NCI-H128 (cell line): ENCODE results near the gene PTPRO.

Experiments used
- DNase-seq: peaks from one replicate; lab custom pipeline; 2025; ENCODE audit not compliant: unreplicated experiment; lab: John Stamatoyannopoulos, UW

PTPRO gene

DNA sequence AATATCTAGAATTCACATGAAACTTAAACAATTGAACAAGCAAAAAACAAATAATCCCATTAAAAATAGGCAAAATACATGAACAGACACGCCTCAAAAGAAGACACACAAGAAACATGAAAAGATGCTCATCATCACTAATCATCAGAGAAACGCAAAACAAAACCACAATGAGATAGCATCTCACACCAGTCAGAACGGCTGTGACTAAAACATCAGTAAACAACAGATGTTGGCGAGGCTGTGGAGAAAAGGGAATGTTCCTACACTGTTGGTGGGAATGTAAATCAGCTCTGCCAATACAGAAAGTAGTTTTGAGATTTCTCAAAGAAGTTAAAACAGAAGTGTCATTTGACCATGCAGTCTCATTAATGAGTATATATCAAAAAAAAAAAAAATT, 121.3 kb downstream of the PTPRO start:
- no peak for DNase-seq

DNA sequence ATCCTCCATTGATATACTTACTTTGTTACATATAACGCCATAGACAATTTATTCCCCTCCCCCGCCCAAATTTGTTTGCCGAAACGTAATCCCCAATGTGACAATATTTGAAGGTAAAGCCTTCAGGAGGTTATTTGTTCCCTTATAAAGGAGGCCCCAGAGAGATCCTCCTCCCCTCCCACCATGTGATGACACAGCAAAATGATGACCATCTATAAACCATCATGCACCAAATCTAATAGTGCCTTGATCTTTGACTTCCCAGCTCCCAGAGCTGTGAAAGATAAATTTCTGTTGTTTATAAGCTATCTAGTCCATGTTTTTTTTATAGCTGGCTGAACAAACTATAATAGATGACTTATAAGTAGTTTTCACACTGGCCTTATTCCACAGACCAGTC, 122.2 kb downstream of the PTPRO start:
- no peak for DNase-seq

DNA sequence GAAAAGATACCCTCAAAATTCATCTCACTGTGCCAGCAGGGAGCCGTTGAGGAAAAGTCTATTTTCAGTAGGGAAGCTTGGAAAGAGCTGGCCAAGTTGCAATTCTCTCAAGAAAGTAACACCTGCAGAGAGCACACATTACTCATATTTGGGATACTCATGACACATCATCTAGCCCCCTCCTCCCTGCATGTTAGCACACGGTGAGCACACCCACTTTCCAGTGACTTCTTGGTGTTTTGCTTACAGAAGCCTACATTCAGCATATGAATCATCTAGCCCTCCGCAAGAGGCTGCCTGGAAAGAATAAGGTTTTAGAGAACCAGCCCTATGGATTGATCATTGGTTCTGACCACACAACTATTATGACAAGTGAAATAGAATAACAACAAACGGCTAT, 124.5 kb downstream of the PTPRO start:
- no peak for DNase-seq

DNA sequence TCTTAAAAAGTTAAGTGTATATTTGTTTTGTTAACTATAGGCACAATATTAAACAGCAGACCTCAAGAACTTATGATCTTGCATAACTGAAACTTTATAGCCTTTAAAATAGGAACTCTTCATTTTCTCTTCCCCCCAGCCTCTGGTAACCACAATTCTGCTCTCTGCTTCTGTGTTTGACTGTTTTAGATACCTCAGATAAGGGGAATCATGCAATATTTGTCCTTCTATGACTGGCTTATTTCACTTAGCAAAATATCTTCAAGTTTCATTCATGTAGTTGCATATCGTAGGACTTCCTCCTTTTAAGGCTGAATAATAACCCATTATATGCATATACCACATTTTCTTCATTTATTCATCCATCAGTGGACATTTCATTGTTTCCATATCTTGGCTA, 131.3 kb downstream of the PTPRO start:
- DNase-seq = no peak

DNA sequence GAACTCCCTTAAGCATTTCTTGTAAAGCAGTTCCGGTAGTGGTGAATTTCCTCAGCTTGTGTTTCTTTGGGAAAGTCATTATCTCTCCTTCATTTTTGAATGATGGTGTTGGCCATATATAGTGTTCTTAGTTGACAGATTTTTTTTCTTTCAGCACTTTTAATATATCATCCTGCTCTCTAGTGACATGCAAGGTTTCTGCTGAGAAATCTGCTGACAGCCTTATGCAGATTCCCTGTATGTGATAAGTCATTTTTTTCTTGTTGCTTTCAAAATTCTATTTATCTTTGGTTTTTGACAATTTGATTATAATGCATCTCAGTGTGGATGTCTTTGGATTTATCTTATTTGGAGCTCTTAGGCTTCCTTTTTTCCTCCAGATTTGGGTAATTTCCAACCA, 135.7 kb downstream of the PTPRO start:
- DNase-seq = no peak

DNA sequence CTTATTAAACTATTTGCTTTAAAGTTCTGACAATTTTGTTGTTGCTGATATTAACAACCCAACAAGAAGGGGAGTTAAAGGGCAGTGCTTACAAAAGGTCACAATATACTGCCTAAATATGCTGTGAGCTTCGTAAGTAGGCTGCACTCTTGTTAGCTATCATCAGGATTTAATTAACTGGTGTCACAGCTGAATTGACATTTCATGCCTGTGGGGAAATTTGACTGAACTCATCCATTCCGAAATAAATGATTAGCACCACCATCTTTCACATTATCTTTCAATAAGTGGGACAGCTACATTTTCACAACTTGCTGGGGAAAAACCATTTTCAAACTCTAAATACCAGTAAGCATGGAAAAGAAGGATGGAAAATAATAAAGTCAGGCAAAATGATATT, 146.6 kb downstream of the PTPRO start:
- no peak for DNase-seq

DNA sequence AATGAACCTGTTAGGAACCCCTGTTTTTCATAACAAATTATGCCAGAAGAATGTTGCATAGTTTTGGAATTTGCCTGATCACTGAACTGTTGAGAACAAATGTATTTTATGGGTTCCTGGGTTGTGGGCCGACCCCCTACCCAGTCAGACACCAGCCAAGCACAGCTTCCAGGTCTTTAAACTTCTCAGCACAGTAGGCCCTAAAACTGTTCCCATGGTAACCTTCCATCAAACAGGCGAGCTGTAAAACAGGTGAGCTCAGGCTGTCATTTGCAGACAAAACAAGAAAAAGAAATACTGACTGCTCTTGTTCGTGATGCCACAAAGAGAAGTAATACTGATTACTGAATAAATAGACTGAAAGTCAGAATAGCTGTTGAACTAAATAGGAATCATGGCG, 147.0 kb downstream of the PTPRO start:
- DNase-seq = no peak

DNA sequence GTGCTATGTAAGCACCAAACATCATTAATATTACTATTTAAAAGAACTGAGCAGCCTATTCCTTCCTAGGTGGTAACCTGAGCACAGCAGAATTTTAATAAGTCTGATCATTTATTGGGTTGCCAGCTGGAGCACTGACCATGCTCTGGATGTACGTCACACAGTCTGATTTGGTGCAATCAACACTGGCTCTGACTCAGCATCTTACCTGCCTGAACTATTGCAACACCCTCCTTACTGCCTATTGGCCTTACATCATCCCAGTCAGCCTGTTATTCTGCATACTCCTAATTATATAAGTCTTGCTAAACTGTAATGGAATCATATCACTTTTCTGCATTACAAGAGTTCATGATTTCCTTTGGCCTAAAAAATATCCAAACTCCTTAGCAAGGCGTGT, 149.7 kb downstream of the PTPRO start:
- DNase-seq = no peak

DNA sequence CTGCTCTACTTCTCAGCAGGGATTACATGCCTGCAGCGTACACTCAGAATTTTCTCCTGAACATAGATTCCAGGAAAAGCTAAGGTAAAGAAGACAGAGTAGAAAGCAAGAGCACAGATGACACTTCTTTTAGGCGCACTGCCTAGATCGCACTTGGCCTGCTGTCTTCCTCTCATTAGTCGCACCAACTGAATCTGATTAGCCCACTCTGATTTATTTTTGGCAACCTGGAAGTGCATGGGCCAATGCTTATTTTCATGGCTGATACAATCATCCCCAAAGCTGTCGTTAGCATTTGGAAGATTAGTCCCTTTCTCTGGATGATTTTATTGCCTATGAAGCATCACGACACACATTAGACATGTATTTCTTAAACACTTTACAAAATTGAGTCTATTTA, 152.5 kb downstream of the PTPRO start:
- DNase-seq = no peak

DNA sequence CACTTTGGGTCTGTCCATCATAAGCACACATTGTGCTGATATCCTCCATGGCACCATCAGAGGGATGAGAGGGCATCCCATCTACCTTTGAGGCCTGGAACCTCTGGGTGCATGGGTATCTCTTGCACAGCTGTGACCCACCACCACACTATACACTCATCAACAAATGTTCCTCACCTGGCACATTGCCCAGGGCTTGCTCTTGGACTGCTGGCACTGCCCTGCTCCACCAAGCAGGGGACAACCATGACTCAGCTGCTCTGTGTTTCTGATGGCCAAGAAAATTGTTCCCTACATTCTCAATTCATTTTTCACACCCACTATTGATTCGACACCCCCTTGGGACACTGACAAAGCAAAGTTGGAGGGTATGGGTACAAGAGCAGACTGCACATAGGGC, 155.5 kb downstream of the PTPRO start:
- no peak for DNase-seq

DNA sequence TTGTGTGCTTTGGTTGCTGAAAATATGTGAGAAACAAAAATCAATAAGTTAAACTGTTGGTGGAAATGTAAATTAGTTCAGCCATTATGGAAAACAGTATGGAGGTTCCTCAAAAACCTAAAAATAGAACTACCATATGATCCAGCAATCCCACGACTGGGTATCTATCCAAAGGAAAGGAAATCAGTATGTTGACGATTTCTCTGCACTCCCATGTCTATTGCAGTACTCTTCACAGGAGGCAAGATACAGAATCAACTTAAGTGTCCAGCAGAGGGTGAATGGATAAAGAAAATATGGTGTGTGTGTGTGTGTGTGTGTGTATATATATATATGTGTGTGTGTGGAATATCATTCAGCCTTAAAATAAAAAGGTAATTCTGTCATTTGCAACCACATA, 159.5 kb downstream of the PTPRO start:
- DNase-seq = no peak

DNA sequence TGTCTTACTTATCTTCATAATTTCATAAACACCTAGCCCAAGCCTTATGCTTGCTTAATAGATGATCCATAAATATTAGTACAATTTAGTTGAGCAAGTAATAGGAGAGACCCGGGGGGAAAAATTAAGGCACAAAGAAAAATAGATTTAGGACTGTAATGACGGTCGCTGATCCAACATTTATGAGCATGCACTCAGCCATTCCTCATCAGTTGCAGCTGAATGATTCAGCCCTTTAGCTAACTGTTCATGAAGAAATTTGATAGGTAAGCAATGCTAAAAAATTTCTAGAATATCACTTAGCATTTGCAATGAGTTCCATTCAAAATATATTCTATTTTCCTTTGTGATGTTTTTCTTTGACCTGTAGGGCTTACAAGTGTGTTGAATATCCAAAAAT, 163.2 kb downstream of the PTPRO start:
- DNase-seq = no peak

DNA sequence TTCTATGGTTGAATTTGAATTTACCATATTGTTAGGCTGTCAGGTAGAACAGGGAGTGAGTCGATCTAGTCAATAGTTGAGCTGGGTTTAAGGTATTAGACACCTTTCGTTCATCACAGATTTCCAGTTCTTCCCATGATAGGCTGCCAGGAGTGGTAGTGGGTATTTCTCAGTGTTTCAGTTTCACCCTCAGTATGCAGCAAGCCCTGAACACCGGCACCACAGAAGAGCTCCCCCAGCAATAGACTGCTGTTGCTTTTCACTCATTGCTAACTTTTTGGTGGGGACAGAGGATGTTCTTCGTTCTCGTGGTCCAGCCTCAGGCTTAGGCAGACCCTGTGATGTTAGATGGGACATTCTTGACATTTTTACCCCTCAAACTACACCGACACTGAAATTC, 164.6 kb downstream of the PTPRO start:
- no peak for DNase-seq

DNA sequence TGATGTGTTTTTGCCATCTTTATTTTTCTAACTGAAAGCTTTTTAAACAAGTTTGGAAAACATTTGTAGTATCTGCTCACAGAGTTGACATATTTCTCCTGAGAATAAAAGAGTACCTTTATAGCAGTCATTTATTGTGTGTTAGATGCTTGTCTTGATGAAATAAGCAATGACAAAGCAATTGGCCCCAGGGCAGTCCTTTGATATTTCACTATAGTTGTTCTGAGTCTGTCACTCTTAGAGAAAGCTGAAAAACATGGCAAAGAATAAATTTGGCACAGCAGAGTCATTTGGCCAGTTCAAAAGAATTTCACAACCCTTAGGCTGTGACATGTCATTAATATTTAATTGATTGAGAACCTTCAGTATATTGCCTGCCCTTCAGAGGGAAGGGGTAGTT, 166.2 kb downstream of the PTPRO start:
- DNase-seq = no peak

DNA sequence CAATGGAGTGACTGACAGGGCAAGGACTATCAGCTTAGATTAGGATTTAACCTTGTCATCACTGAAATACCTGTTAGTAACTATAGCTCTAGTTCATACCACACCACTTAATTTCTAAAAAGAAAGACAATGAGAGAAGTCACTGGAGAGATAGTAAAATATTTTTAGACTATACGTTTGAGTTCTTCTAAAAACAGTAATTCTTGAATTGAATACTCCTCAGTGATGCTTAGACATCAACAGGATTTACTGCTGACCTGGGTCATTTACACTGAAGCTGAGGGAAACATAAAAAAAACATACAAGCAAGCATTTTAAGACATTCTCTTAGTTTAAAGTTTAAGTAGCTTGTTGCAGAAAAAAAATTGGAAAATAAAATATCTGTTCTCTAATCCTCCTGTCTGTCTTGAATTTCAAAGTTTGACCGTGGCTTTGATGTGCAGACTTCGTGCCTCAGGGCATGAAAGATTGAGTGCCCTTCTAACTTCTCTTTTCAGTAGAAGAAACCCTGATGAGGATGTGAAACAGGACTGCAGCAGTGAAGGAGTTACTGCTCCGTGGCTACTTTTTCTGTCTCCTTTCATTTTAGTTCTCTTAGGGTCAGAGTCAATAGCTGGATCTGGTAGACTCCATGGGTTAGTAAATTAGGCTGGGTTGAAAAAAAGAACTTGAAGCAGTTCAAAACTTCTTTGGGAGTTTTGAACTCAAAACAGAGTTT, 172.2 kb downstream of the PTPRO start:
- DNase-seq = no peak

DNA sequence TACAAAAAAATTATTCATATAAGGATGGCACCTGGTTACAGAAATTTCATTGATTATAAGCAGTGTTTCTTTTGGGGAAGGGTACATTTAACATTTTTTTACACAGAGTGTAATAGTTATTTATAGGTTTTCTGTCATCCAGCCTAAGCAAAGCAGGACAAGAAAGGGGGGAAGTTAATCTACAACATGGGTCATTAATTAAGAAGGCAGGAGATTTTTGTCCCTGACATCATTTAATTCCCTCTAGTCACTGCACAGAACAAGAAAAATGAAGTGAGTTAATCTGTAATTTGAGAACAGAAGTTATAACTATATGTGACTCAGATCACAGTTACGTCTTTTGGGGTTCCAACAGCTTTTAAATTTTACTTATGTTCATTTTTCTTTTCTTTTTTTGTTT, 173.4 kb downstream of the PTPRO start:
- DNase-seq = no peak

DNA sequence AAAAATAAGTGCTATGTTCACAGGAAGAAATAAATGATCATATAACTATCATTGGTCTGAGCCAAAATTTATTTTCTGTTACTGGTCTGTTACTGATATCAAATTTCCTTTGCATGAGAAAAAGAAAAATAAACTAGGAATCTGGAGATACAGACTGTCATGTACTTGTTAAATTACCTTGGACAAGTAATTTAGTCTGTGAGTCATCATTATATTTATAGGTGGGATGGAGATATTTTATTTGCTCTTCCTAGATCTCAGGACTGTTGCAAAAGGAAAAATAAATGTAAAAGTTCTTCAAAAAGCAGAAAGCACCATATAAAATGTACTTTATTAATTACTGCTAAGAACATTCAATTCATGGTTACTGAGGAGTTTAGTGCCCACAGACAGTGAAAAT, 174.4 kb downstream of the PTPRO start:
- DNase-seq = no peak

DNA sequence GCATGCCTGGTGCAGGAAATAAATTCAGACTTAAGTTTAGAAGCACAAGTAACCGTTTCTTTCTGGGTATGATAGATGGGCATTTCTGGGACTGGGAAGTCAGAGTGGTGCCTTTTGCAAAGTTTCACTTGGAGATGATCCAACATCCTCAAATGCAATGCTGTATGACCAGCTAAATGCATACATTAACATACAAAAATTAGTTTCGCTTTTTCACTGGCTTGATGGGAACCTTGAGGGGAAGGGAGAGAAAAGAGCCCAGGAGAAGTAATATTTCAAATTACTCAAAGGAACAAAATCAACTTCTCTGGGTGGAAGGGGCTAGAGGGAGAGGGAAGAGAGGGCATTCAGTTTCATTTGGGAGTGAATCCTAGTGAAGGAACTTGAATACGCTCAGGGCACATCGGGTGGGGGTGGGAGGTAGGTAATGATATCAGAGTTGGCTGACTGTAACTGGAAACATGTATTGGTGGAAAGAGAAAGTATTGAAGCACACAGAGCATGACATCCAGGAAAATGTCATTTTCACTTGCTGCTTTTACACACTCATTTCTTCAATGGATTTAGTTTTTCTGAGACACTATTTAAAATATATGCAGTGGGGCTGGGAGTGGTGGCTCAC, 175.5 kb downstream of the PTPRO start:
- DNase-seq = no peak

DNA sequence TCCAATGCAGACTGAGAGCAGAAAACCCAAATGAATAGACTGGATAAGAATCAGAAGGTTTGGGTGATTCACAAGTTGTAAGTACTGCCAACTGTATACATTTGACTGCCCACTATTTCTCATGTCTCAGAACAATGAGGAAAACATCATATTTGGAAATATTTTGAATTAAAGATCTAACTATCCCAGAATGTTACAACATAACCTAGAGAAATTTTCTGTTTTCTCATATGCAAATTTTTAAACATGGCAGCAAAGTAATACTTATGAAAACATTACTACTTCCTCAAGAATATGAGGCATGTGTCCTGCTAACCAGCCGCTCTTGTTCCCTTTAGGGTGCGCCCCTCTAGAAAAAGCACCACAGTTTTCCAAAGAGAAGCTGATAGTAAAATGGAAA, 179.9 kb downstream of the PTPRO start:
- no peak for DNase-seq

DNA sequence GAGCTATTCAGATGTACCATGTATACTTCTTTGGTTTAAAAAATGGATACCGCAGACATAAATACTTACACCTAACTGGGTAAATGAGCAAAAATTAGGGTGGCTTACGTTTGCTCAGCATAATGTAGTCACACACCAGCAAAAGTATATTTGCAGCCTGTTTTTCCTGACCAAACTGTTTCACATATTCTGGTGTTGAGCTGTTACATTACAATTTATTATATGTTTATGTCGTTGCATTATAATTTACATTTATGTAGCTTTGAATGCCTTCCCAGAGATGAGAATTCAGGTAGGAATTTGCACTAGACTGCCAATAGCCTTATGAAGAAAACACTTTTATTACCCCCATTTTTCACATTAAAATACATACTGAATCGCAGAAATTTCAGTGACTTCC, 183.3 kb downstream of the PTPRO start:
- DNase-seq = no peak

DNA sequence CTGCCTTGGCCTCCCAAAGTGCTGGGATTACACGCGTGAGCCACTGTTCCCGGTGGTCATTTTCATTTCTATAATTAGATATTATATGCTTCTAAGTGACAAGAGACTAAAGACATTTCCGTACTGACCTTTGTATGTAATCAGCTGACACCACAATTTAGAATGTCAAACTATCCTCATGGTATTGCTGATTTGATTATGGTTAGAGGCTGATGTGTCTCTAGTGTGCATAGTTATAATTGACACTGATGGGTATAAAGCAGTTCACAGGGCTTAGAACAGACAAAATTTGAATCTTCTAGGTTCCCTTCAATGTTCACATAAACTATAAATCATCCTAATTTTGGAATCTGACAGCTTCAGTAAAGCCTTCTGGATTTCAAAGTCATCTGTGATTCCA, 192.7 kb downstream of the PTPRO start:
- no peak for DNase-seq

DNA sequence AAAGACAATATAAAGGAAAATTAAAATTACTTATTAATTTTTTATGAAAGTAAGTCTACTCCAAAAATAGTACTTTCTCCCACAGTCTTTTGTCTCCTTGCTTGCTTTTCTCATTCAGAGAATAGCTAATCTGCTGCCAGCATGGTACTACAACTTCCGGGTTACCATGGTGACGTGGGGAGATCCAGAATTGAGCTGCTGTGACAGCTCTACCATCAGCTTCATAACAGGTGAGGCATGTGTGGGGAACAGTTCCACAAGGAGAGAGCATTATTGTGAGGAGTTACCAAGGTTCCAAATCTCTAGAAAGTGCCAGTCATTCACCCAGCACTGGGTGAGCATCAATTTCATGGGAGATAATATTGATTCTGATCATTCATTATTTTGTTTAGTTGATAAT, 197.8 kb downstream of the PTPRO start:
- no peak for DNase-seq

DNA sequence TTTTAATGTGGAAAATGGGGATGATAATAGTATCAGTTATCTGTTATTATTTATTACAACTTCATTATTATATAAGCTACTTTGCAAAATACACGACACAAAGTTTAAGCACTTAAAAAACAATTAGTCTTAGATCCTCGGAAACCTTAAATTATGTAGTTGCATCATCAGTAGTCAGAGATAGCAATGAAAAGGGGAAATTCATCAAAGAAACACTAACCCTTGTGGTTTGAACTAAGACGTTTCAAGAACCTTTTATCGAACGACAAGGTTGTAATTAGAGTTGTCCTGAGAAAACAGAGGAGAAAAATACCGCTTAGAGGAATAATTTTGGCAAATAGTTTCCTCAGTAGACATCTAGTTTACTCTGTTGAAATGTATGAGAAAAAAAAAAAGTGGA, 198.5 kb downstream of the PTPRO start:
- DNase-seq = no peak
